H9 (cell line): ENCODE results near the gene DCXR. TPM values are rescaled to one million over a fixed set of nuclear protein-coding genes. Genes with fewer than 3 reads are reported as not detected.

Source experiments
- DNase-seq: peaks from one replicate; pipeline ENCODE4 v3.0.0-alpha.2; 2017
- H2AFZ ChIP-seq: one replicate; pipeline ENCODE4 v1.6.1; 2013; ENCODE audit warnings: mild to moderate bottlenecking, low read length, control low read depth, moderate library complexity
- H2AK5ac ChIP-seq: 2 replicates; pipeline ENCODE4 v1.6.1; 2013; ENCODE audit warnings: low read length, control low read depth, mixed read lengths; ENCODE audit not compliant: insufficient read length
- H2BK120ac ChIP-seq: one replicate; pipeline ENCODE4 v1.6.1; 2013; ENCODE audit warnings: low read depth, mild to moderate bottlenecking, low read length, control low read depth, inconsistent platforms; ENCODE audit not compliant: poor library complexity, severe bottlenecking
- H2BK12ac ChIP-seq: 2 replicates; pipeline ENCODE4 v1.6.1; 2013; ENCODE audit warnings: low read length, control low read depth, mixed read lengths, low read depth; ENCODE audit not compliant: insufficient read length
- H2BK15ac ChIP-seq: 2 replicates; pipeline ENCODE4 v1.6.1; 2013; ENCODE audit warnings: low read depth, low read length, control low read depth
- H2BK20ac ChIP-seq: one replicate; pipeline ENCODE4 v1.6.1; 2013; ENCODE audit warnings: low read depth, mild to moderate bottlenecking, low read length, control low read depth, inconsistent platforms; ENCODE audit not compliant: poor library complexity, severe bottlenecking
- H2BK5ac ChIP-seq: 2 replicates; pipeline ENCODE4 v1.6.1; 2013; ENCODE audit warnings: low read length, control low read depth, mixed read lengths; ENCODE audit not compliant: insufficient read length
- H3K14ac ChIP-seq: 2 replicates; pipeline ENCODE4 v1.6.1; 2013; ENCODE audit warnings: low read length, control low read depth; ENCODE audit not compliant: insufficient read depth
- H3K18ac ChIP-seq: 2 replicates; pipeline ENCODE4 v1.6.1; 2013; ENCODE audit warnings: low read depth, mild to moderate bottlenecking, mixed read lengths, low read length, control low read depth; ENCODE audit not compliant: insufficient read length
- H3K23ac ChIP-seq: 2 replicates; pipeline ENCODE4 v1.6.1; 2013; ENCODE audit warnings: low read length, control low read depth, mixed read lengths, low read depth; ENCODE audit not compliant: insufficient read length
- H3K23me2 ChIP-seq: 2 replicates; pipeline ENCODE4 v1.6.1; 2013; ENCODE audit warnings: low read depth, mild to moderate bottlenecking, mixed read lengths, low read length, control low read depth; ENCODE audit not compliant: insufficient read length, poor library complexity, severe bottlenecking
- H3K27ac ChIP-seq: 2 replicates; pipeline ENCODE4 v1.5.1; 2013; ENCODE audit warnings: low read length, control low read depth, mixed read lengths, low read depth; ENCODE audit not compliant: insufficient read length
- H3K27me3 ChIP-seq: 2 replicates; pipeline ENCODE4 v1.6.1; 2013; ENCODE audit warnings: low read length, control low read depth, inconsistent platforms; ENCODE audit not compliant: insufficient read depth
- H3K4ac ChIP-seq: 2 replicates; pipeline ENCODE4 v1.6.1; 2013; ENCODE audit warnings: low read depth, mild to moderate bottlenecking, control low read depth, inconsistent platforms, low read length, moderate library complexity
- H3K4me1 ChIP-seq: 2 replicates; pipeline ENCODE4 v1.6.1; 2013; ENCODE audit warnings: low read length, control low read depth, inconsistent platforms; ENCODE audit not compliant: insufficient read depth
- H3K4me2 ChIP-seq: 2 replicates; pipeline ENCODE4 v1.6.1; 2013; ENCODE audit warnings: low read length, control low read depth, mixed read lengths; ENCODE audit not compliant: insufficient read length, insufficient read depth
- H3K56ac ChIP-seq: 2 replicates; pipeline ENCODE4 v1.6.1; 2013; ENCODE audit warnings: low read depth, mild to moderate bottlenecking, mixed read lengths, low read length, control low read depth; ENCODE audit not compliant: insufficient read length
- H3K79me1 ChIP-seq: 2 replicates; pipeline ENCODE4 v1.6.1; 2013; ENCODE audit warnings: low read depth, mild to moderate bottlenecking, moderate library complexity, low read length, control low read depth, inconsistent platforms; ENCODE audit not compliant: insufficient read depth, poor library complexity, severe bottlenecking
- H3K79me2 ChIP-seq: 2 replicates; pipeline ENCODE4 v1.6.1; 2013; ENCODE audit warnings: low read length, control low read depth, inconsistent platforms; ENCODE audit not compliant: insufficient read depth
- H3K9ac ChIP-seq: 2 replicates; pipeline ENCODE4 v1.6.1; 2013; ENCODE audit warnings: low read length, control low read depth, mixed read lengths; ENCODE audit not compliant: insufficient read length; ENCODE audit errors: extremely low read depth
- H3K9me3 ChIP-seq: one replicate; pipeline ENCODE4 v1.6.1; 2013; ENCODE audit warnings: low read depth, low read length, inconsistent platforms; ENCODE audit not compliant: control insufficient read depth
- H3T11ph ChIP-seq: one replicate; pipeline ENCODE4 v1.6.1; 2013; ENCODE audit warnings: mild to moderate bottlenecking, low read length, control low read depth, inconsistent platforms
- H4K20me1 ChIP-seq: one replicate; pipeline ENCODE4 v1.6.1; 2013; ENCODE audit not compliant: control insufficient read depth, insufficient read length, insufficient read depth
- H4K5ac ChIP-seq: 2 replicates; pipeline ENCODE4 v1.6.1; 2013; ENCODE audit warnings: low read depth, mild to moderate bottlenecking, mixed read lengths, low read length, control low read depth; ENCODE audit not compliant: insufficient read length
- H4K8ac ChIP-seq: replicated peaks from 2 replicates; pipeline ENCODE4 v1.6.1; 2013; ENCODE audit warnings: low read length, control low read depth, mixed read lengths, low read depth; ENCODE audit not compliant: insufficient read length
- H4K91ac ChIP-seq: 2 replicates; pipeline ENCODE4 v1.6.1; 2013; ENCODE audit warnings: low read depth, mild to moderate bottlenecking, moderate library complexity, mixed read lengths, low read length, control low read depth; ENCODE audit not compliant: insufficient read length
- H3K27ac Mint-ChIP-seq, 3 experiments: 2 replicates in 2 of 3; 3 replicates in 1 of 3; pipeline ENCODE4 v1.8.0; 2020 to 2021; ENCODE audit warnings: mixed read lengths in 3 of 3, mild to moderate bottlenecking in 1 of 3, moderate library complexity in 1 of 3
- H3K27me3 Mint-ChIP-seq: 2 replicates; pipeline ENCODE4 v1.8.0; 2021; ENCODE audit warnings: low read depth, mild to moderate bottlenecking, moderate library complexity, mixed read lengths
- H3K36me3 Mint-ChIP-seq, 3 experiments: 2 replicates in 2 of 3; 3 replicates in 1 of 3; pipeline ENCODE4 v1.8.0; 2020 to 2021; ENCODE audit warnings: low read depth in 3 of 3, mixed read lengths in 3 of 3; ENCODE audit not compliant: insufficient read depth in 1 of 3
- H3K4me1 Mint-ChIP-seq, 2 experiments: 2 replicates each; pipeline ENCODE4 v1.8.0; 2020; ENCODE audit warnings: mixed read lengths in 2 of 2
- H3K4me3 Mint-ChIP-seq, 2 experiments: 2 replicates in 1 of 2; 3 replicates in 1 of 2; pipeline ENCODE4 v1.8.0; 2020 to 2021; ENCODE audit warnings: mild to moderate bottlenecking in 2 of 2, mixed read lengths in 2 of 2, moderate library complexity in 1 of 2
- H3K9me3 Mint-ChIP-seq, 2 experiments: 2 replicates in 1 of 2; 3 replicates in 1 of 2; pipeline ENCODE4 v1.8.0; 2020; ENCODE audit warnings: mild to moderate bottlenecking in 2 of 2, mixed read lengths in 2 of 2, moderate library complexity in 1 of 2
- CTCF ChIP-seq: fragments of 200-600 bp; sonication (generic); conservative IDR thresholded peaks from 3 replicates; pipeline ENCODE4 v1.8.0; 2021; ENCODE audit warnings: antibody characterized with exemption, mild to moderate bottlenecking
- WGBS: extraction: QIAGEN DNeasy Blood & Tissue Kit; methylation state at CpG from one replicate; pipeline ENCODE4 v1.1.7; 2013; ENCODE audit warnings: missing lambda C conversion rate, low lambda C conversion rate, mixed read lengths; ENCODE audit not compliant: insufficient read length; ENCODE audit errors: extremely low coverage; 5-methylcytosine and 5-hydroxymethylcytosine counted together
- total RNA-seq: library from RNA; stranded (reverse); gene quantifications from 2 replicates; pipeline ENCODE4 v1.2.1, GENCODE V29; 2021

The DCXR gene
- total RNA-seq, 1 experiment from 2014 or later: 93.6 TPM

- no peak overlapping the region for H2BK120ac ChIP-seq
- H3T11ph ChIP-seq: no peak overlapping the region
- H3K27ac ChIP-seq: no peak overlapping the region
- H2BK12ac ChIP-seq: no peak overlapping the region
- no peak overlapping the region for H4K91ac ChIP-seq
- H4K20me1 ChIP-seq: no peaks in the 10 kb centered on the region
- no peak overlapping the region for H2AFZ ChIP-seq
- H2BK20ac ChIP-seq: no peak overlapping the region
- H3K18ac ChIP-seq: no peak overlapping the region
- H3K9me3 ChIP-seq: no peaks in the 10 kb centered on the region
- no peak overlapping the region for H3K27ac Mint-ChIP-seq
- H2AK5ac ChIP-seq: no peak overlapping the region
- H3K23ac ChIP-seq: no peak overlapping the region
- H3K79me2 ChIP-seq: no peaks in the 10 kb centered on the region
- peaks cover 8 to 21% (median 16%) of the 10 kb centered on the region in 3 experiments; a peak in 6 of 7 replicates for H3K36me3 Mint-ChIP-seq
- no peak overlapping the region for H3K4ac ChIP-seq
- H3K4me1 Mint-ChIP-seq: peaks cover 7 to 24% of the 10 kb centered on the region in 2 experiments
- no peak overlapping the region for H3K56ac ChIP-seq
- no peak overlapping the region for H4K8ac ChIP-seq
- H4K5ac ChIP-seq: no peak overlapping the region
- TF ChIP-seq CTCF: no peak
- no peaks in the 10 kb centered on the region; the same call in 1 of the 2 replicates for H3K27me3 ChIP-seq
- no peak for DNase-seq
- no CpG with 5 or more reads among the region's 38 CpGs for WGBS
- H3K4me3 Mint-ChIP-seq: peak overlapping the region in 1 of 2 experiments; percentile 77; a peak in 2 of 5 replicates
- H2BK5ac ChIP-seq: no peak overlapping the region
- no peak overlapping the region for H3K9ac ChIP-seq
- no peak overlapping the region for H3K4me2 ChIP-seq
- H3K79me1 ChIP-seq: no peaks in the 10 kb centered on the region
- peaks cover 8% of the 10 kb centered on the region for H3K23me2 ChIP-seq
- no peak overlapping the region for H3K14ac ChIP-seq
- no peaks in the 10 kb centered on the region for H3K9me3 Mint-ChIP-seq
- H2BK15ac ChIP-seq: no peak overlapping the region
- no peaks in the 10 kb centered on the region for H3K4me1 ChIP-seq
- H3K27me3 Mint-ChIP-seq: peaks cover 4% of the 10 kb centered on the region
Observed at GRCh38 chr17:82033359-82034085, 4.0 kb downstream of the DCXR start.
